GM21576 (cell line): ENCODE measurements around the gene LGALS4.
"Not testable (repeated sequence)": the region's sequence is repeated elsewhere in the genome, so short reads cannot be mapped to it uniquely, and the experiment has no call there.

Experiments used
- ATAC-seq: cut with Tn5 transposase; IDR thresholded peaks from one replicate; pipeline ENCODE4 v1.9.1; 2021; ENCODE audit warnings: mild to moderate bottlenecking, moderate library complexity; ENCODE audit not compliant: unreplicated experiment

LGALS4 gene

GRCh38 chr19:38842439-38843174 is 29.9 kb upstream of the LGALS4 start:
- ATAC-seq = no peak

- no peak for ATAC-seq
Observed at GRCh38 chr19:38841787-38842438, 29.2 kb upstream of the LGALS4 start.

GRCh38 chr19:38841180-38841766 is 28.5 kb upstream of the LGALS4 start:
- no peak for ATAC-seq

- ATAC-seq = no peak
Observed at GRCh38 chr19:38840583-38840968, 27.8 kb upstream of the LGALS4 start.

- ATAC-seq = no peak
Observed at GRCh38 chr19:38839816-38840582, 27.3 kb upstream of the LGALS4 start.

GRCh38 chr19:38838986-38839761 is 26.4 kb upstream of the LGALS4 start:
- no peak for ATAC-seq

GRCh38 chr19:38838208-38838985 is 25.7 kb upstream of the LGALS4 start:
- ATAC-seq = no peak

GRCh38 chr19:38837656-38838121 is 24.9 kb upstream of the LGALS4 start:
- ATAC-seq = no peak

- ATAC-seq = no peak
Observed at GRCh38 chr19:38836983-38837626, 24.4 kb upstream of the LGALS4 start.

GRCh38 chr19:38836159-38836982 is 23.6 kb upstream of the LGALS4 start:
- no peak for ATAC-seq

- ATAC-seq = no peak
Observed at GRCh38 chr19:38834590-38834989, 21.8 kb upstream of the LGALS4 start.

- ATAC-seq = no peak
Observed at GRCh38 chr19:38834104-38834490, 21.4 kb upstream of the LGALS4 start.

- ATAC-seq = no peak
Observed at GRCh38 chr19:38833092-38833425, 20.3 kb upstream of the LGALS4 start.

GRCh38 chr19:38831142-38831605 is 18.4 kb upstream of the LGALS4 start:
- ATAC-seq = peak; percentile 42

- no peak for ATAC-seq
Observed at GRCh38 chr19:38830039-38830733, 17.4 kb upstream of the LGALS4 start.

GRCh38 chr19:38829203-38829602 is 16.5 kb upstream of the LGALS4 start:
- ATAC-seq = not testable (repeated sequence)

GRCh38 chr19:38826856-38827551 is 14.3 kb upstream of the LGALS4 start:
- ATAC-seq = no peak
